HG03097 (cell line): ENCODE results near the gene PKN1.

Source experiments
- ATAC-seq: cut with Tn5 transposase; IDR thresholded peaks from one replicate; pipeline ENCODE4 v1.9.1; 2021; ENCODE audit not compliant: unreplicated experiment, low FRiP score

PKN1 gene

GRCh38 chr19:14425696-14426138, 7.4 kb upstream of the PKN1 start:
- no peak for ATAC-seq

GRCh38 chr19:14427461-14427860, 5.6 kb upstream of the PKN1 start:
- no peak for ATAC-seq

GRCh38 chr19:14428882-14429416, 4.2 kb upstream of the PKN1 start:
- ATAC-seq: no peak

GRCh38 chr19:14430712-14431111, 2.4 kb upstream of the PKN1 start:
- ATAC-seq: no peak

DNA sequence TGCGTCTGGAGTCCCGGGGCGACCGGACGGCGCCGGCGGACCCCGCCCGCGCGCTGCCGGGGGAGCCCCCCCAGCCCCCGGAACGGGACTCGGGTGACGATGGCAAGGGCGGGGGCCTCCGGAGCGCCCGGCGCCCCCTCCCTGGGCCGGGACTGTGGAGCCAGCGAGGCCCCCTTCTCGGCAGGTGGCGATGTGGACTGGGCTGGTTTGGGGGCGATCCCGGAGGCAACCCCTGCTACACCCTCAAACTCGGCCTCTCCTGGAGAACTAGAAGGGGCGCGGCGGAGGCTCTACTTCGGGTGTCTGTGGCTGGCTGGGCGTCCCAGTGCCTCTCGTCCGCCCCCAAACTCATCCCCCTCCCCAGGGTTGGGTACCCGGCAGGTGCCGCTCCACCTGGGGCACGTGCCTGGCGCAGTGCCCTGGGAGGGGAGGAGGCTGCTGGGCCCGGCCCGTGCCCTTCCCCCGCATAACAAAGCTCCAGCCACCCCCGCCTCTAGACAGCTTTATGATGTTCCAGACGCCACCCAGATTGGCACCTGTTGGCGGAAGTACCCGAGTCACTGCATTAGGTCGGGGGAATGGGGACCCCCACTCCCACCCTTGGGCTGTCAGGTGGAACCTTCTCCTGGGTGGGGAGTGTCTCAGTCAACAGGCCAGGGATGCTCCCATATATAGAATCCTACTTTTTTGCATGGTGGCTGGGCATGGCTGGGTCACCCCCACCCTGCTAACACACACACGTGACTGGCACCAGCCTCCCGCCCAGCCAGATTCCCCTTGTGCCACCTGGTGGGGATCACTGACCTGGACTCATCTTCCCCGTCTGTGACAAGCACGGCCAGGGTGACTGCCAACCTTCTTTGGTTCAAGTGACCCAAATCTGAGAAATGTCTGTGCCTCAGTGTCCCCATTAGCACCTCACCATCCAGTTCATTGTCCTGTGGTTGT, 722 bp downstream of the PKN1 start:
- ATAC-seq: peak; percentile 20

DNA sequence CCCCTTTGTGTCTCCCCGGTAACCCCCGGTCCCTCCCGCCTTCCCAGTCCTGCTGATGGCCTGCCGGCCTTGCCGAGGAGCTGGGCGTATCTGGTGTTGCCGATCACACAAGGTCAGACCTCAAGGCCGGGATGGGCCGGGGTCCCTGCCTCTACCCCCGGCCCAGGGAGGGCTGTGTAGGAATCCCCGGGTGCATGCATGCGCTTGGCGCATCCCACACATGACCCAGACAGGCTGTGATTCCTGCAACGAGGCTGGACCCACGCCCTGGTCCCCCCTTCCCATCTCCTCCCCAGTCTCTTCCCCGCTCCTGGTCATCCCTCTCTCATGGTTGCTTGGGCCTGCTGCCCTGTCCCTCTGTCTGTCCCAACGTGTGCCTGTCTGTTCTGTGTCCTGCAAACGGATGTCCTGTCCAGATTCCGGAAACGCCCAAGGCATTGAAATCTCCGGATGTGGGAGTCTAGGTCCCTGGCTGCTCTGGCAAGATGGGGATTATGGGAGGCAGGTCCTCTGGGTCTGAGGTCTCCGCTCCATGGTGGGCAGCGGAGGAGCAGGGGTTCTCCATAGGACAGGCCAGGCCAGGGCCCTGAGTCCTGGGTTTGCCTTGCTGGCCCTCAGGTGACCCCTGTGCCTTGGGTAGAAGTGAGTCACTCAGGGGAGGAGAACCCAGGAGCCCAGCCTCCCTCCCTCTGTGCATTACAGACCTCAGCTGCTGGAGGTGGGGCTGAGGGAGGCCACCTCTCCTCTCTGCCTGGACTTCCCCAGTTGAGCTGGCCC, 1.6 kb downstream of the PKN1 start:
- no peak for ATAC-seq

DNA sequence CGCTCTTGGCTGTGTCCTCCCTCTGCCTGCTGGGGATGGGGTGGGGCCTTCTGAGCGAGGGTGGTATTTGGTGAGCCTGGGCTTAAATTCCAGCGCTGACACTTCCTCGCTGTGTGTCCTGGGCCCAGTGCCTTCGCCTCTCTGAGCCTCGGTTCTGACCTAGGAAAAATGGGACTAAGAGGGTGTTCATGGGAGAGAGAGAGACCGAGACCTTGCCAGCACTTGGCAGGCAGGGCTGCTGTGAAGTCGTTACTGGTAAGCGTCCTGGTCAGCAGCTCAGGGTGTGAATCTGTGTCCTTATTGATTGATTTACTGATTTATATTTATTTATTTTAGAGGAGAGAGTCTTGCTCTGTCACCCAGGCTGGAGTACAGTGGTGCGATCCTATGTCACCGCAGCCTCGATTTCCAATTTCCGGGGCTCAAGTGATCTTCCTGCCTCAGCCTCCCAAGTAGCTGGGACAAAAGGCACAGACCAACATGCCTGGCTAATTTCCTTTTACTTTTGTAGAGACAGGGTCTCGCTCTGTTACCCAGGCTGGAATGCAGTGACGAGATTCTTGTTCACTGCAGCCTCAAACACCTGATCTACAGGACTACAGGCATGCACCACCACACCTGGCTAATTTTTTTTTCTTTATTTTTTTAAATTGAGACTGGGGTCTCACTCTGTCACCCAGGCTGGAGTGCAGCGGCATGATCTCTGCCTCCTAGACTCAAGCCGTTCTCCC, 2.4 kb downstream of the PKN1 start:
- ATAC-seq: no peak

GRCh38 chr19:14437578-14438140, 4.6 kb downstream of the PKN1 start:
- ATAC-seq: no peak

- no peak for ATAC-seq
Measured at GRCh38 chr19:14439014-14439413, 5.9 kb downstream of the PKN1 start.

DNA sequence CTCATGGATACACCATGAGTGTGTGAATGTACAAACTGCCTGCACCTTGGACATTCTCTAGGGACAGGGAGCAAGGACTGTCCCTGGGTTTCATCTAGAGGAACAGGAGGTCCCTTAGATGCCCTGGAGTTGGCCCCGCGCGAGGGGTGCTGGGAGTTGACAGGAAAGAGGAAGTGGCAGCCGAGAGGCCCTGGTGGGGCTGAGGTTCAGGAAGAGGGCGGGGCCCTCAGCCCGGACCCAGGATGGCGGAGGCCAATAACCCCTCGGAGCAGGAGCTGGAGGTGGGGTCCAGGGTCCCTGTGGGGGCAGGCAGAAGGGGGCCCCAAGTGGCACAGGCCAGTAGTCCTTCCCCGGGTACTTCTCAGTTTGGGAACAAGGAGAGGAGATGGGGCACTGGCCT, 6.9 kb downstream of the PKN1 start:
- no peak for ATAC-seq

DNA sequence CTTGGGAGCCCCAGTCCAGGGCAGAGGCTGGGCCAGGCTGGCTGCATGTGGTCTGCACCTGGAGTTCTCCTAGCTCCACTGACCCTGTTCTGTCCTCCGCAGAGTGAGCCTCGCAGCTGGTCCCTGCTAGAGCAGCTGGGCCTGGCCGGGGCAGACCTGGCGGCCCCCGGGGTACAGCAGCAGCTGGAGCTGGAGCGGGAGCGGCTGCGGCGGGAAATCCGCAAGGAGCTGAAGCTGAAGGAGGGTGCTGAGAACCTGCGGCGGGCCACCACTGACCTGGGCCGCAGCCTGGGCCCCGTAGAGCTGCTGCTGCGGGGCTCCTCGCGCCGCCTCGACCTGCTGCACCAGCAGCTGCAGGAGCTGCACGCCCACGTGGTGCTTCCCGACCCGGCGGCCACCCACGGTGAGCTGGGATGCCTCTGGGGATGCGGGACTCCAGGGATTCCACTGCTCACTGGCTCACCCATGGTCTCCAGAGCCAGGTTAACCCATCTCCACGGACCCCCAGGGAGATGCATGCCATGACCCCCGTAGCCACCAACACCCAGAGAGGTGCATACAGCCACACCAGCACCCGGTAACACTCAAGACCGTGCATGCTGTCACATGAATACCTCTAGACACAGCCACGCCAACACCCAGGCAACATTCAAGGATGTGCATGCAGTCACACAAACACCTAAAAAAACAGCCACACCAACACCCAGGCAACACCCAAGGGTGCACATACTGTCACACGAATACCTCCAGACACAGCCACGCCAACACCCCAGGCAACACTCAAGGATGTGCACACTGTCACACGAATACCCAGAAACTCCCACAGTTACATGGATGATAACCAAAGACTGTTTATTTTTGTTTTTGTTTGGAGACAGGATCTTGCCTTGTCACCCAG, 8.2 kb downstream of the PKN1 start:
- ATAC-seq: no peak

- no peak for ATAC-seq
Measured at GRCh38 chr19:14442891-14443631, 10.0 kb downstream of the PKN1 start.

DNA sequence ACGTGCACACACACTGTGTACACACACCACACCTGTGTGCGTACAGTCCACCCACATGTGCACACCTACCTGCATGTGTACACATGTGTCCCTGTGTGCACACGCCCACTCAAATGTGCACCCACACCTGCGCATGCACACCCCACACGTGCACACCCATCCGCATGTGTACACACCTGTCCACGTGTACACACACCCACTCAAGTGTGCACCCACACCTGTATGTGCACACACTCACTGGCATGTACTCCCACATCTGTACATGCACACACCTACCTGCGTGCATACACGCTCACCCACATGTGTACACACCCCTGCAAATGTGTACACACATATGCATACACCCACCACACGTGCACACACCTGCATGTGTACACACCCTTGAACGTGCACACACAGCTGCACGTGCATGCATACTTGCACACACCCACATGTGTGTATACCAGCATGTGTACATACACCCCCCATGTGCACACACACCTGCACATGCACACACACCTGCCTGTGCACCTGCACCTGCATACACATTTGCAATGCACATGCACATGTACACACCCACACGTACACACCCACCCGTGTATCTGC, 10.6 kb downstream of the PKN1 start:
- ATAC-seq: no peak

DNA sequence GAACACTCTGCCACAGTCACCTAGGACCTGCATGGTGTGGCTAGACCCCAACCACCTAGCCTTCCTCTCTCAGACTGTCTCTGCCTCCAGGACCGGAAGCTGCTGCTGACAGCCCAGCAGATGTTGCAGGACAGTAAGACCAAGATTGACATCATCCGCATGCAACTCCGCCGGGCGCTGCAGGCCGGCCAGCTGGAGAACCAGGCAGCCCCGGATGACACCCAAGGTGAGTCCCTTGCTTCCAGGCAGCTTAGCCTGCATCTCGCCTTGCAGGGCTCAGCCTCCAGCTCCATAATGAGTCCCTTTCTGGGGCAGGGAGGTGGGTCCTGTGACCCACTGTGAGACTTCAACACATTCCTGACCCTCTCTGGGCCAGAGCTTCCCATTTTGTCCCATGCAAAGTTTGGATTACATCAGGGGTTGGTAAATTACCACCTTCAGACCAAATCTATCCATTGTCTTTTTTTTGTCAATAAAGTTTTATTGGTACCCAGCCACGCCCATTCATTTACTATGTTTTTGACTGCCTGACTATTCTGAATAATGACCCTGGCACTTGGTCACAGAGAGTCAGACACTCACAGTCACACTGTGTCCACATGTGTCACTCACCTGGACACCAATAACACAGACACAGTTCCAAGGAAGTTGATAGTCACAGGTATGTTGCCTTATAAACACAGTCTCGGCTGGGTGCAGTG, 13.4 kb downstream of the PKN1 start:
- no peak for ATAC-seq

DNA sequence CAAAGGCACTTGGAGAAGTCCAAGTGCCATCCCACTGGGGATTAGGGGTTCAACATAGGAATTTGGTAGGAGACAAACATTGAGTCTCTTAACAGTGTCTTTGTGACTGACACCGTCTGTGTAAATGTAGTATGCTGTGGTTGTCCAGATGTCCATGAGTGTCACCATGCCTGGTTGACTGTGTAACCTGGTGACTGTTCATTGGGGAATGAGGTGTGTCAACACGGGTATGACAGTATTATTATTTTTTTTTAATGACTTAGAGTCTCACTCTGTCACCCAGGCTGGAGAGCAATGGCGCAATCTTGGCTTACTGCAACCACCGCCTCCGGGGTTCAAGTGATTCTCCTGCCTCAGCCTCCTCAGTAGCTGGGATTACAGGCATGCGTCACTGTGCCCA, 16.2 kb downstream of the PKN1 start:
- ATAC-seq: no peak

DNA sequence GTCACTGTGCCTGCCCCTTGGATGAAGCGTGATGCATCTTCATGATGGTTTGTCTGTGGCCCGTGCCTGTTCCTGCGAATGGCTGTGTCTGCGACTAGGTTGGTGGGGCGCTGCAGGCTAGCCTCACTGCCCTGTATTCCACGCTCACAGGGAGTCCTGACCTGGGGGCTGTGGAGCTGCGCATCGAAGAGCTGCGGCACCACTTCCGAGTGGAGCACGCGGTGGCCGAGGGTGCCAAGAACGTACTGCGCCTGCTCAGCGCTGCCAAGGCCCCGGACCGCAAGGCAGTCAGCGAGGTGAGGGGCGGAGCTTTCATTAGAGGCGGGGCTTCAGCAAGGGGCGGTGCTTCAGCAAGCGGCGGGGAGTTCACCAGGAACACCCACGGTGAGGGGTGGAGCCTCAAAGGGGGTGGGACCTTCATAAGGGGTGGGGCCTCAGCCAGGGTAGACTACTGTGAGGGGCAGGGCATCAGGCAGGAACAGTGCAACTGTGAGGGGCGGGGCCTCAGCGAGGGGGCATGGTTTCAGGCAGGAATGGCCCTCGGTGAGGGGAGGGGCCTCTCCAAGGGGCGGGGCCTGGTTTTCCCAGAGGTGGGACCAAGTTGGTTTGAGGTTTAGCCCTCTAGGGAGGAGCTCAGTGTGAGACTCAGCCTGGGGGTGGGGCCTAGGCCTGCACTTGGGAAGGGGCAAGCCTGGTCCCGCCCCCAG, 17.2 kb downstream of the PKN1 start:
- ATAC-seq: no peak

- no peak for ATAC-seq
Measured at GRCh38 chr19:14450876-14451275, 17.8 kb downstream of the PKN1 start.
